SK-N-SH (cell line): ENCODE data around the gene ABCA4. TPM values are rescaled to one million over a fixed set of nuclear protein-coding genes. Genes with fewer than 3 reads are reported as not detected.
"Not testable (repeated sequence)": the region's sequence is repeated elsewhere in the genome, so short reads cannot be mapped to it uniquely, and the experiment has no call there.

Experiments used
- CTCF ChIA-PET: fragments of 300-600, 350-600 bp; formaldehyde crosslinking; extraction: SDS; loops from one replicate; lab custom pipeline; 2021; lab: Yijun Ruan, JAX
- POLR2A ChIA-PET: fragments of 350-600 bp; sonication (Branson Sonifier 250); formaldehyde crosslinking; extraction: SDS; loops from one replicate; lab custom pipeline; 2020; ENCODE audit warnings: antibody characterized with exemption, inconsistent platforms; lab: Yijun Ruan, JAX
- DNase-seq: peaks from one replicate; pipeline ENCODE4 v3.0.0; 2012
- H2AFZ ChIP-seq: fragments of 200-600 bp; sonication (generic); 2 replicates; pipeline ENCODE4 v1.8.1; 2016; ENCODE audit warnings: antibody characterized with exemption, mild to moderate bottlenecking, low read depth
- H3F3A ChIP-seq: fragments of 200-600 bp; sonication (generic); replicated peaks from 2 replicates; pipeline ENCODE3; 2016; ENCODE audit warnings: antibody characterized with exemption, mild to moderate bottlenecking; ENCODE audit not compliant: insufficient read depth
- H3K27ac ChIP-seq, 2 experiments: fragments of 200-500 bp in 1 of 2; fragments of 200-600 bp in 1 of 2; sonication (Bioruptor generic) in 1 of 2; sonication (generic), shearing (Covaris generic) in 1 of 2; 2 replicates each; pipeline versions ENCODE4 v1.5.1 to v1.6.1; 2014 to 2016; ENCODE audit warnings: low read depth in 2 of 2, inconsistent platforms in 1 of 2, low read length in 1 of 2, mild to moderate bottlenecking in 1 of 2, mixed read lengths in 1 of 2
- H3K27me3 ChIP-seq: fragments of 200-600 bp; sonication (generic), shearing (Covaris generic); 2 replicates; pipeline ENCODE4 v1.6.1; 2016; ENCODE audit warnings: mixed run types; ENCODE audit not compliant: insufficient read depth
- H3K36me3 ChIP-seq, 2 experiments: fragments of 200-500 bp in 1 of 2; fragments of 200-600 bp in 1 of 2; sonication (Bioruptor generic) in 1 of 2; sonication (generic) in 1 of 2; replicated peaks in 1 of 2; 2 replicates each; pipeline versions ENCODE3 to v1.5.1; 2014 to 2016; ENCODE audit warnings: low read length in 1 of 2, mild to moderate bottlenecking in 1 of 2; ENCODE audit not compliant: insufficient read depth in 2 of 2, control insufficient read depth in 1 of 2
- H3K4me1 ChIP-seq, 2 experiments: fragments of 200-500 bp in 1 of 2; fragments of 200-600 bp in 1 of 2; sonication (Bioruptor generic) in 1 of 2; sonication (generic), shearing (Covaris generic) in 1 of 2; 2 replicates each; pipeline versions ENCODE4 v1.5.1 to v1.6.1; 2014 to 2016; ENCODE audit warnings: low read depth in 1 of 2, low read length in 1 of 2, mixed run types in 1 of 2; ENCODE audit not compliant: insufficient read depth in 2 of 2, control insufficient read depth in 1 of 2
- H3K4me2 ChIP-seq: fragments of 200-600 bp; sonication (generic), shearing (Covaris generic); 2 replicates; pipeline ENCODE4 v1.6.1; 2017; ENCODE audit warnings: mixed run types
- H3K4me3 ChIP-seq, 2 experiments: fragments of 200-500 bp in 1 of 2; fragments of 200-600 bp in 1 of 2; sonication (Bioruptor generic) in 1 of 2; sonication (generic), shearing (Covaris generic) in 1 of 2; 2 replicates each; pipeline versions ENCODE4 v1.5.1 to v1.8.1; 2014 to 2016; ENCODE audit warnings: low read depth in 2 of 2, inconsistent platforms in 1 of 2, low read length in 1 of 2, mild to moderate bottlenecking in 1 of 2, mixed read lengths in 1 of 2, moderate library complexity in 1 of 2
- H3K79me2 ChIP-seq: fragments of 200-600 bp; sonication (generic); 2 replicates; pipeline ENCODE4 v1.8.1; 2017; ENCODE audit warnings: mild to moderate bottlenecking; ENCODE audit not compliant: insufficient read depth
- H3K9ac ChIP-seq: fragments of 200-600 bp; sonication (generic); 2 replicates; pipeline ENCODE4 v1.6.1; 2017; ENCODE audit warnings: mixed run types
- H3K9me2 ChIP-seq: fragments of 200-600 bp; sonication (generic); 2 replicates; pipeline ENCODE4 v1.6.1; 2017; ENCODE audit warnings: mixed run types
- H3K9me3 ChIP-seq: fragments of 200-600 bp; sonication (generic); 2 replicates; pipeline ENCODE4 v1.6.1; 2017; ENCODE audit warnings: mixed run types, mild to moderate bottlenecking, moderate library complexity
- H4K20me1 ChIP-seq: fragments of 200-600 bp; sonication (generic); 2 replicates; pipeline ENCODE4 v1.6.1; 2017; ENCODE audit warnings: mild to moderate bottlenecking, mixed run types; ENCODE audit not compliant: insufficient read depth
- GATA2 ChIP-seq: sonication (generic); formaldehyde crosslinking; IDR thresholded peaks from 2 replicates; pipeline ENCODE4 v1.5.0; 2020; ENCODE audit warnings: mild to moderate bottlenecking, missing genetic modification reagents
- MEF2A ChIP-seq: IDR thresholded peaks from 2 replicates; pipeline ENCODE4 v1.4.0; 2012; ENCODE audit warnings: low read depth, borderline replicate concordance
- MXI1 ChIP-seq: IDR thresholded peaks from 2 replicates; pipeline ENCODE4 v1.6.1; 2012; ENCODE audit warnings: mild to moderate bottlenecking, low read depth, low read length, improper control_type of control experiment
- NFIC ChIP-seq: IDR thresholded peaks from 2 replicates; pipeline ENCODE4 v1.4.0; 2012; ENCODE audit warnings: borderline replicate concordance
- NRF1 ChIP-seq: IDR thresholded peaks from 2 replicates; pipeline ENCODE4 v1.6.1; 2012; ENCODE audit warnings: low read depth, mild to moderate bottlenecking, low read length
- POLR2AphosphoS5 ChIP-seq: IDR thresholded peaks from 2 replicates; pipeline ENCODE4 v1.6.1; 2012; ENCODE audit warnings: low read depth, low read length
- REST ChIP-seq: IDR thresholded peaks from 2 replicates; pipeline ENCODE4 v1.6.1; 2012; ENCODE audit warnings: mild to moderate bottlenecking, low read depth, low read length, moderate library complexity
- TAF1 ChIP-seq: IDR thresholded peaks from 2 replicates; pipeline ENCODE4 v1.6.1; 2012; ENCODE audit warnings: low read depth, mild to moderate bottlenecking, low read length, moderate library complexity, borderline replicate concordance
- USF1 ChIP-seq: IDR thresholded peaks from 2 replicates; pipeline ENCODE4 v1.4.0; 2012; ENCODE audit warnings: low read depth, borderline replicate concordance
- WGBS: methylation state at CpG from one replicate; pipeline ENCODE4 v1.1.6; 2017; ENCODE audit warnings: low lambda C conversion rate; 5-methylcytosine and 5-hydroxymethylcytosine counted together
- polyA plus RNA-seq, 3 experiments: library from polyadenylated mRNA; depleted of rRNA; stranded (reverse); fragments of >200 nt; gene quantifications; 2 replicates each; pipeline ENCODE4 v1.2.3, GENCODE V29; 2012

Gene ABCA4
- polyA plus RNA-seq, 1 of the 3 experiments (the other 2 are of a cell fraction): 0.03 TPM

- WGBS: 45% methylated on average over 1 of the region's 1 CpG
- no peak overlapping the region for H3K27ac ChIP-seq
- no peaks in the 10 kb centered on the region for H3K9me2 ChIP-seq
- no peaks in the 10 kb centered on the region for H3K4me1 ChIP-seq
- no peaks in the 10 kb centered on the region for H4K20me1 ChIP-seq
- H3F3A ChIP-seq: no peaks in the 10 kb centered on the region
- H3K9ac ChIP-seq: no peak overlapping the region
- no peaks in the 10 kb centered on the region for H3K9me3 ChIP-seq
- TF ChIP-seq REST (no peak), POLR2AphosphoS5 (no peak), GATA2 (CRISPR knock-in tag) (no peak), NFIC (no peak), NRF1 (no peak), TAF1 (no peak)
- H3K4me3 ChIP-seq: no peak overlapping the region
- POLR2A ChIA-PET: no interaction called here
- DNase-seq: no peak
- H3K79me2 ChIP-seq: no peaks in the 10 kb centered on the region
- no peak overlapping the region for H2AFZ ChIP-seq
- no peaks in the 10 kb centered on the region for H3K27me3 ChIP-seq
- no peak overlapping the region for H3K4me2 ChIP-seq
- H3K36me3 ChIP-seq: no peaks in the 10 kb centered on the region
- CTCF ChIA-PET: interaction anchor here (2.1 kb wide), 1 partner anchor 183 kb away, joined by 5 read pairs; no protein-coding TSS in a partner anchor
Observed at GRCh38 chr1:94153133-94153532, 32.2 kb upstream of the ABCA4 start.

DNA sequence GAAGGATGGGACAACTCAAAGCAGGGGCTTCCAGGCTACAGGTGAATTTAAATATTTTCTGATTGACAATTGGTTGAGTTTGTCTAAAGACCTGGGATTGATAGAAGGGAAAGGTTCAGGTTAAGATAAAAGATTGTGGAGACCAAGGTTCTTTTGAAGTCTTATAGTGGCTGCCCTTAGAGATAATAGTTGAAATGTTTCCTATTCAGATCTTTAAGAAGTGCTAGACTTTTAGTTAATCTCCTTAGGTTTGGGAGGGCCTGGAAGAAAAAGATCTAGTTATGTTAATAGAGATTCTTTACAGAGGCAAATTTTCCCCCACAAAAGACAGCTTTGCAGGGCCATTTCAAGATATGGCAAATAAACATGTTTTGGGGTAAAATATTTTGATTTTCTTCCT lies 28.2 kb upstream of the ABCA4 start:
- DNase-seq, H2AFZ ChIP-seq, H3K9me2 ChIP-seq, H3K36me3 ChIP-seq, H3K4me2 ChIP-seq, H4K20me1 ChIP-seq, H3K9me3 ChIP-seq, H3K27ac ChIP-seq, H3K9ac ChIP-seq, POLR2A ChIA-PET, H3K27me3 ChIP-seq, H3K79me2 ChIP-seq, H3F3A ChIP-seq, H3K4me1 ChIP-seq, H3K4me3 ChIP-seq: not testable (repeated sequence)
- CTCF ChIA-PET: interaction anchor here (1.2 kb wide), 1 partner anchor 109 kb away, joined by 3 read pairs; no protein-coding TSS in a partner anchor

DNA sequence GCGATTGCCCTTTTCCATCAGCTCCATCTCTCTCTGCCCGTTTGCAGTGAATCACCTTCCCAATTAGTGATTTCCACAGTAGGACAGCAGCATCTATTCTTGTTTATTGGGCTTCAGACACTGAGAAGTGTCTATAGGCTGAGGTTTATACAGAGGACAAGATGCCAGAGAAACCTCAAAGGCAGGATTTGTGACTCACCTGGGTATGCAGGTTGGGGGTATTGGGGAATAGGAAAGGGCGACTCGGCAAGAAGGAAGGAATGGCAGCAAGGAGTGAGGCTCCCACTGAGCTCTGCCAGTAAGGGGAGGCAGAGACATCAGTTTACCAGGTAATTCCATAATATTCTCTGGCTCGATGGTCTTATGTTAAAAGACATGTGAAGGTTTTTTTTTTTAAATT lies 25.3 kb upstream of the ABCA4 start:
- POLR2A ChIA-PET: no interaction called here
- no peak overlapping the region for H3K9ac ChIP-seq
- H3K27me3 ChIP-seq: no peaks in the 10 kb centered on the region
- H3K9me3 ChIP-seq: no peaks in the 10 kb centered on the region
- no peaks in the 10 kb centered on the region for H4K20me1 ChIP-seq
- peaks cover 0 to 5% of the 10 kb centered on the region in 2 experiments; a peak in 1 of 4 replicates for H3K4me1 ChIP-seq
- 95% methylated on average over 5 of the region's 5 CpGs for WGBS
- no peak overlapping the region for H3K4me3 ChIP-seq
- H3F3A ChIP-seq: no peaks in the 10 kb centered on the region
- H3K4me2 ChIP-seq: no peak overlapping the region
- no peaks in the 10 kb centered on the region for H3K9me2 ChIP-seq
- H2AFZ ChIP-seq: no peak overlapping the region
- TF ChIP-seq MXI1 (no peak), MEF2A (no peak), USF1 (no peak)
- no peaks in the 10 kb centered on the region for H3K36me3 ChIP-seq
- DNase-seq: no peak
- CTCF ChIA-PET: no interaction called here
- no peaks in the 10 kb centered on the region for H3K79me2 ChIP-seq
- H3K27ac ChIP-seq: no peak overlapping the region
